ENCODE data around the gene OR2T35. TPM values are rescaled to one million over a fixed set of nuclear protein-coding genes. Genes with fewer than 3 reads are reported as not detected.

The OR2T35 gene
- total RNA-seq, 2 donors from 2014 or later, result not detected

DNA sequence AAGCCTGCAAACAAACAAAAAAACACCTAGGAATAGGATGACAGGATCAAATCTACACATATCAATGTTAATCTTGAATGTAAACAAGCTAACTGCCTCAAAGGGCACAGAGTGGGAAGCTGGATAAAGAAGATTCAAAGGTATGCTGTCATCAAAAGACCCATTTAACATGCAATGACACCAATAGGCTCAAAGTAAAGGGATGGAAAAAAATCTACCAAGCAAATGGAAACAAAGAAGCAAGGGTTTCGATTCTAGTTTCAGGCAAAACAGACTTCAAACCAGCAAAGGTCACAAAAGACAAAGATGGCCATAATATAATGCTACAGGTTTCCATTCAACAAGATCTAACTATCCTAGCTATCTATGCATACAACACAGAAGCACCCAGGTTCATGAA, 31.3 kb downstream of the OR2T35 start:
- no peaks in the 10 kb centered on the region for H3K36me3 ChIP-seq (replicated peaks in 1 of 2; ENCODE audit: insufficient read depth in 1 of 2, low read depth in 2 of 2)
- ATAC-seq, result no peak
- no peaks in the 10 kb centered on the region for H3K4me1 ChIP-seq
- no peak overlapping the region for H3K4me3 ChIP-seq
- no peak for TF ChIP-seq POLR2A (IDR thresholded peaks at IDR 0.05)
- TF ChIP-seq, protein P1, sequence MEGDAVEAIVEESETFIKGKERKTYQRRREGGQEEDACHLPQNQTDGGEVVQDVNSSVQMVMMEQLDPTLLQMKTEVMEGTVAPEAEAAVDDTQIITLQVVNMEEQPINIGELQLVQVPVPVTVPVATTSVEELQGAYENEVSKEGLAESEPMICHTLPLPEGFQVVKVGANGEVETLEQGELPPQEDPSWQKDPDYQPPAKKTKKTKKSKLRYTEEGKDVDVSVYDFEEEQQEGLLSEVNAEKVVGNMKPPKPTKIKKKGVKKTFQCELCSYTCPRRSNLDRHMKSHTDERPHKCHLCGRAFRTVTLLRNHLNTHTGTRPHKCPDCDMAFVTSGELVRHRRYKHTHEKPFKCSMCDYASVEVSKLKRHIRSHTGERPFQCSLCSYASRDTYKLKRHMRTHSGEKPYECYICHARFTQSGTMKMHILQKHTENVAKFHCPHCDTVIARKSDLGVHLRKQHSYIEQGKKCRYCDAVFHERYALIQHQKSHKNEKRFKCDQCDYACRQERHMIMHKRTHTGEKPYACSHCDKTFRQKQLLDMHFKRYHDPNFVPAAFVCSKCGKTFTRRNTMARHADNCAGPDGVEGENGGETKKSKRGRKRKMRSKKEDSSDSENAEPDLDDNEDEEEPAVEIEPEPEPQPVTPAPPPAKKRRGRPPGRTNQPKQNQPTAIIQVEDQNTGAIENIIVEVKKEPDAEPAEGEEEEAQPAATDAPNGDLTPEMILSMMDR (IDR thresholded peaks at IDR 0.05), result no peak
- H3K27me3 ChIP-seq, result no peaks in the 10 kb centered on the region
- H3K9me3 ChIP-seq, result no peaks in the 10 kb centered on the region
- DNase-seq, result no peak
- 67 to 70% methylated on average over 1 of the region's 1 CpG for WGBS, 2 donors
- H3K27ac ChIP-seq, result no peak overlapping the region
- intact Hi-C loops (cut with DNase I), result no loop called here

DNA sequence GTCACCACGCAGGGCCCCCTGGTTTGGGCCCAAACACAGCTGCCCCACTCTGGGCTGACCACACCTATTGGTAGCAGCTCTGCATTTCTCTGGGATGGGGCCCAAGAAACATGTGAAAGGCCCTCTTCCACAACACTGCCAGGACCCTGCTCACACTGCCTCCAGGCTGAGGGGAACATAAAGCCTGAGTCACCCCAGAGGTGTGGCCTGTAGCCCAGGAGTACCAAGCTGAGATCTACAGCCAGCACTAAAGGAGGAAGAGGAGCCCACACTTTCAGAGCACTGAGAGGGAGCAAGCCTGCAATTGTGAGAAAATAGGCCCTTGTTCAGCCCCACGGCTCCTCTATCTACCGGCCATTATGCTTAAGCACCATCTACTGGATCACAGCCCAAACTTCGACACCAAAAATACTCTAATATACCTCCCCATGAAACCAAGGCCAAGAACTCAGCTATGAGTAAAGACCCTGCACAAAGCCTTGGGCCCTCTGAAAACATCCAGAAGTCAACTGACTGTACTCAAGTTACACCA, 33.1 kb downstream of the OR2T35 start:
- ATAC-seq (no peak), DNase-seq (no peak)
- Histone ChIP-seq H3K27me3 (no peaks in the 10 kb centered on the region), H3K9me3 (no peaks in the 10 kb centered on the region), H3K36me3 (replicated peaks in 1 of 2; ENCODE audit: insufficient read depth in 1 of 2, low read depth in 2 of 2) (no peaks in the 10 kb centered on the region), H3K27ac (no peak overlapping the region), H3K4me1 (no peaks in the 10 kb centered on the region), H3K4me3 (no peak overlapping the region)
- WGBS, 2 donors, result 69 to 83% methylated on average over 3 to 4 of the region's 4 CpGs
- TF ChIP-seq POLR2A (IDR thresholded peaks at IDR 0.05), result no peak
- TF ChIP-seq, protein P1 (IDR thresholded peaks at IDR 0.05), result no peak
- intact Hi-C loops (cut with DNase I), result no loop called here

DNA sequence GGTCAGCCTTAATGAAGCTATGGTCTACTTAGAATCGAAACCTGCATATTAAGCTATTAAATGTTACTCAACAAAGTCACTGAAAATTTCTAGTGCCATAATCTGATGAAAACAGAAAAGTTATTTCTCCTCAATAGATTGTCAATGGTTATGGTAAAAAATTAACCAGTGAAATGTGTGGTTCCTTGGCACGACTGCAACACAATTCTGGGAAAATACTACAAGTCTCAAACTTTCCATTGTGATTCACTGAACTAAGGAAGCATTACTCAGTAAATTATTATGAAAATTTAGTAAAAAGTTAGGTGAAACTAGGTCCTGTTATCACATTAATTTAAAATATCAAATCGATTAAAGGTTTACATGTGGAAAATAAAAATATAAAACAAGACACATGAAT, 34.8 kb downstream of the OR2T35 start:
- no peaks in the 10 kb centered on the region for H3K27me3 ChIP-seq
- no peak for ATAC-seq
- H3K4me3 ChIP-seq, result no peak overlapping the region
- intact Hi-C loops (cut with DNase I), result no loop called here
- DNase-seq, result no peak
- H3K27ac ChIP-seq, result no peak overlapping the region
- TF ChIP-seq, protein P1 (IDR thresholded peaks at IDR 0.05), result no peak
- TF ChIP-seq POLR2A (IDR thresholded peaks at IDR 0.05), result no peak
- H3K36me3 ChIP-seq (replicated peaks in 1 of 2; ENCODE audit: insufficient read depth in 1 of 2, low read depth in 2 of 2), result no peaks in the 10 kb centered on the region
- no peaks in the 10 kb centered on the region for H3K9me3 ChIP-seq
- H3K4me1 ChIP-seq, result no peaks in the 10 kb centered on the region
- 18 to 29% methylated on average over 3 of the region's 3 CpGs for WGBS, 2 donors

DNA sequence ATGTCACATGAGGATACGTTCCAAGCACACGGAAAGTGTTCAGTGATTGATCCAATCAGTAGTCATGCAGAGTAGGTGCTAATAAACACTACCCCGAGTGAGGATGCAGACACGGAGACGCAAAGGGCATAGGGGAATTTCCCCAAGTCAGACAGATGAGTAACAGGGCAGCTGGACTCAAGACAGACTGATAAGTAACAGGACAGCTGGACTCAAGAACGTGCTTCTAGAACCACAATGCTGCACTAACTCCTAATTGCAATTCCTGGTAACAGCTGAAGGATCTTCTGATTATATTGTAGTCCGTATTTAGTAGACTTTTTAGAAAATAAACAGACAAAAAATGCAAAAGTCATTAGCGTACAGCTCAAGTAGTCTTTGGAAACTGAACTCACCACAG, 45.7 kb downstream of the OR2T35 start:
- H3K36me3 ChIP-seq (replicated peaks in 1 of 2; ENCODE audit: insufficient read depth in 1 of 2, low read depth in 2 of 2), result no peaks in the 10 kb centered on the region
- H3K9me3 ChIP-seq, result no peaks in the 10 kb centered on the region
- H3K27me3 ChIP-seq, result no peaks in the 10 kb centered on the region
- ATAC-seq (no peak), DNase-seq (no peak)
- TF ChIP-seq POLR2A (IDR thresholded peaks at IDR 0.05), result no peak
- TF ChIP-seq, protein P1 (IDR thresholded peaks at IDR 0.05), result no peak
- no peak overlapping the region for H3K4me3 ChIP-seq
- H3K27ac ChIP-seq, result no peak overlapping the region
- intact Hi-C loops (cut with DNase I), result no loop called here
- WGBS, 2 donors, result 55 to 56% methylated on average over 8 of the region's 8 CpGs
- H3K4me1 ChIP-seq, result no peaks in the 10 kb centered on the region

DNA sequence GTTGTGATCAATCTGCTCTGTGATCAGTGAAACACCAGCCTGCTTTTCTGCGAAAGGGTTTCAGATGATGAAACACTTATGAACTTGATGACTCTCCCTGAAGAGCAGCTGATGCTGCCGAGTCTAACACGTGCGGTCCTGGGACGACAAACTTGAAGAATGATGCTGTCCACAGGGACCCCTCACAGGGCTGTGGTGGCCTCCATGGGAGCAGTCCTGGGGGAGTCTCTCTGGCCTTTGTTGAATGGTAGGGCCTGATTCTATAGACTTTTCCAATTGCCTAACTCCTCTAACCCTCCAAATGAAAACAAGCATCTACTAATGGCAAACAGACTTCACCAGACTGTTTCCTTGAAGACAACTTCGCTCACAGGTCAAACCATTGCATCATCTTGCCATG, 47.5 kb downstream of the OR2T35 start, which contains the start of gene OR2T10:
Gene OR2T10, minus strand, starts transcription at position 112 of the 400 bp plus-strand sequence. CDS start 3,932 bp downstream, outside the sequence.
- no peak for TF ChIP-seq POLR2A (IDR thresholded peaks at IDR 0.05)
- TF ChIP-seq, protein P1 (IDR thresholded peaks at IDR 0.05), result no peak
- DNase-seq (no peak), ATAC-seq (no peak)
- 74 to 78% methylated on average over 6 of the region's 6 CpGs for WGBS, 2 donors
- Histone ChIP-seq H3K4me1 (no peaks in the 10 kb centered on the region), H3K9me3 (no peaks in the 10 kb centered on the region), H3K27me3 (no peaks in the 10 kb centered on the region), H3K27ac (no peak within 1 kb of the TSS), H3K36me3 (replicated peaks in 1 of 2; ENCODE audit: insufficient read depth in 1 of 2, low read depth in 2 of 2) (no peaks in the 10 kb centered on the region), H3K4me3 (no peak within 1 kb of the TSS)
- intact Hi-C loops (cut with DNase I), result no loop called here

Measured in body of pancreas (tissue), 4 donors.